HepG2 (cell line): Measurements from ENCODE around the gene CNPY4. TPM values are rescaled to one million over a fixed set of nuclear protein-coding genes. Genes with fewer than 3 reads are reported as not detected.
A peak's percentile ranks its signal among the peaks of the same experiment; 100 is the strongest.

Experiments
- ADNP ChIP-seq: sonication (generic); formaldehyde crosslinking; IDR thresholded peaks from 2 replicates; pipeline ENCODE4 v1.4.0; 2020; ENCODE audit warnings: missing genetic modification reagents
- ARNT2 ChIP-seq: sonication (generic); formaldehyde crosslinking; IDR thresholded peaks from 2 replicates; pipeline ENCODE4 v1.8.0; 2022; ENCODE audit warnings: mild to moderate bottlenecking, low read depth, missing genetic modification reagents, moderate library complexity
- CC2D1A ChIP-seq: sonication (generic); formaldehyde crosslinking; IDR thresholded peaks from 2 replicates; pipeline ENCODE4 v1.8.1; 2023; ENCODE audit warnings: mild to moderate bottlenecking, missing genetic modification reagents
- ETV5 ChIP-seq: IDR thresholded peaks from 2 replicates; pipeline ENCODE4 v1.6.1; 2018; ENCODE audit warnings: missing biosample characterization, missing genetic modification reagents, inconsistent platforms, borderline replicate concordance
- GPN1 ChIP-seq: sonication (generic); formaldehyde crosslinking; IDR thresholded peaks from 2 replicates; pipeline ENCODE4 v1.5.1; 2020; ENCODE audit warnings: missing genetic modification reagents, borderline replicate concordance
- HMGA1 ChIP-seq: sonication (generic); formaldehyde crosslinking; conservative IDR thresholded peaks from 2 replicates; pipeline ENCODE4 v1.4.0; 2020; ENCODE audit warnings: missing genetic modification reagents
- JUN ChIP-seq: sonication (generic); formaldehyde crosslinking; IDR thresholded peaks from 2 replicates; pipeline ENCODE4 v1.4.0; 2020; ENCODE audit warnings: mild to moderate bottlenecking, missing genetic modification reagents
- MED1 ChIP-seq: sonication (generic); formaldehyde crosslinking; IDR thresholded peaks from 2 replicates; pipeline ENCODE4 v1.4.0; 2020; ENCODE audit warnings: missing genetic modification reagents
- MIER3 ChIP-seq: IDR thresholded peaks from 2 replicates; pipeline ENCODE4 v1.6.1; 2016; ENCODE audit warnings: missing compliant biosample characterization, borderline replicate concordance
- MLLT10 ChIP-seq: sonication (generic); formaldehyde crosslinking; IDR thresholded peaks from 2 replicates; pipeline ENCODE4 v1.4.0; 2020; ENCODE audit warnings: missing genetic modification reagents
- MTA3 ChIP-seq: sonication (generic); formaldehyde crosslinking; IDR thresholded peaks from 2 replicates; pipeline ENCODE4 v1.4.0; 2020; ENCODE audit warnings: missing genetic modification reagents
- MZF1 ChIP-seq: sonication (generic); formaldehyde crosslinking; IDR thresholded peaks from 2 replicates; pipeline ENCODE4 v1.8.1; 2023; ENCODE audit warnings: mild to moderate bottlenecking, missing genetic modification reagents, borderline replicate concordance
- POLR2AphosphoS5 ChIP-seq: IDR thresholded peaks from 2 replicates; pipeline ENCODE4 v1.6.1; 2012; ENCODE audit warnings: low read depth, low read length
- SATB2 ChIP-seq: sonication (generic); formaldehyde crosslinking; IDR thresholded peaks from 2 replicates; pipeline ENCODE4 v1.5.0; 2020; ENCODE audit warnings: missing genetic modification reagents
- TBP ChIP-seq: sonication (generic); formaldehyde crosslinking; IDR thresholded peaks from 2 replicates; pipeline ENCODE4 v1.5.0; 2020; ENCODE audit warnings: missing genetic modification reagents
- ZBTB3 ChIP-seq: sonication (generic); formaldehyde crosslinking; IDR thresholded peaks from 2 replicates; pipeline ENCODE4 v1.4.0; 2020; ENCODE audit warnings: low read depth, mild to moderate bottlenecking, moderate library complexity, missing genetic modification reagents, borderline replicate concordance
- ZBTB38 ChIP-seq: sonication (generic); formaldehyde crosslinking; IDR thresholded peaks from 2 replicates; pipeline ENCODE4 v1.5.1; 2020; ENCODE audit warnings: mild to moderate bottlenecking, missing genetic modification reagents
- ZNF12 ChIP-seq: sonication (generic); formaldehyde crosslinking; IDR thresholded peaks from 2 replicates; pipeline ENCODE4 v1.5.0; 2020; ENCODE audit warnings: missing genetic modification reagents
- ZNF331 ChIP-seq: sonication (generic); formaldehyde crosslinking; IDR thresholded peaks from 2 replicates; pipeline ENCODE4 v1.4.0; 2020; ENCODE audit warnings: missing genetic modification reagents
- polyA plus RNA-seq, 8 experiments: library from polyadenylated mRNA; depleted of rRNA in 3 of 8; stranded (reverse) in 7 of 8; unstranded in 1 of 8; fragments of >200 nt; fragmentation: Illumina TruSeq in 4 of 8; extraction: Trizol in 4 of 8; gene quantifications; 2 replicates each; pipeline versions ENCODE4 v1.2.1 to v1.2.3, GENCODE V29; 2011 to 2016; ENCODE audit warnings: low read depth in 4 of 8, missing spikeins in 1 of 8, mixed read lengths in 1 of 8; ENCODE audit not compliant: insufficient read depth in 1 of 8
- total RNA-seq, 5 experiments: library from RNA; depleted of rRNA; stranded (reverse); fragments of >200 nt; fragmentation: Illumina TruSeq; extraction: Trizol; gene quantifications; 2 replicates each; pipeline ENCODE4 v1.2.3, GENCODE V29; 2016; ENCODE audit warnings: low read depth in 1 of 5
- TF ChIP-seq, protein P1 (sequence below): IDR thresholded peaks from 2 replicates; pipeline ENCODE4 v1.6.1; 2016; ENCODE audit warnings: control low read depth
- TF ChIP-seq, protein P2 (sequence below): sonication (generic); formaldehyde crosslinking; IDR thresholded peaks from 2 replicates; pipeline ENCODE4 v1.4.0; 2020; ENCODE audit warnings: mild to moderate bottlenecking, missing genetic modification reagents
- TF ChIP-seq, protein P3 (sequence below): sonication (generic); formaldehyde crosslinking; IDR thresholded peaks from 2 replicates; pipeline ENCODE4 v1.4.0; 2020; ENCODE audit warnings: mild to moderate bottlenecking, missing genetic modification reagents

Gene CNPY4
- total and polyA plus RNA-seq, 2 of the 13 experiments (the other 11 are each of a cell fraction or from before 2014, with no cell fraction given): 6.2 to 12.7 TPM

DNA sequence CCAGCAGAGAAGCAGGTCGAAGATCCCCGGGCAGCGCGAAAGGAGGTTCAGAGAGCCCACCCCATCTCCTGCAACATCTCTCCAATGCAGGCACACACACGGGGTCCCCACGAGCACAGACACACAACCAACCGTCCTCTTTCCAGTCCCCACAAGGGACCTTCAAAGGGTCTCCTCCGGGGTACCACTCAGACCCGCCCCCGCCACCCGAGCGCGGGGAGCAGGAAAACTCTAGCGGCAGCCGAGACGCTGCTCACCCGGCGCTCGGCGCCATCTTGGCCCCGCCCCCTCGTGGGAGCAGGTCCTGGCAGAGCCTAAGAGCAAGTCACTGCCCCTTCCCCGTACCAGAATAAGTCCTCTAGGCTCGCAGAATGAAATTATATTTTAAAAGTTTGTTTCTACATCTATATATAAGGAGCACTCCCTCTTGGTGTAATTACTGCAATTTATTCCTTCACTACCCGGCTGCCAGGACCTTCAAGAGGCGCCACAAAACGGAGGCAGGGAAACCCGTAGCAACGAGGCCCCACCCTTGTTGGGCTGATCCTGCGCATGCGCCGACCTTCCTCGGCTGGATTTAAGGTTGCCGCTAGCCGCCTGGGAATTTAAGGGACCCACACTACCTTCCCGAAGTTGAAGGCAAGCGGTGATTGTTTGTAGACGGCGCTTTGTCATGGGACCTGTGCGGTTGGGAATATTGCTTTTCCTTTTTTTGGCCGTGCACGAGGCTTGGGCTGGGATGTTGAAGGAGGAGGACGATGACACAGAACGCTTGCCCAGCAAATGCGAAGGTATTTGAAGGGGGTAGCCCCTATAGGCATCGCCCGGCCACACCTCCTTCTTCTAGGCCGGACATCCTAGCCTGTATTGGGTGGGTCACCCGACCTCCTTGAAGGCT lies at the start of gene CNPY4, which contains the start of gene TAF6 (continued):
- no peak for TF ChIP-seq CC2D1A (CRISPR knock-in tag)
- peak; percentile 88; the same call in 1 of the 2 replicates for TF ChIP-seq SATB2 (CRISPR knock-in tag)
- peak; percentile 72 for TF ChIP-seq POLR2AphosphoS5
- TF ChIP-seq JUN (CRISPR knock-in tag): no peak
- TF ChIP-seq, protein P1, sequence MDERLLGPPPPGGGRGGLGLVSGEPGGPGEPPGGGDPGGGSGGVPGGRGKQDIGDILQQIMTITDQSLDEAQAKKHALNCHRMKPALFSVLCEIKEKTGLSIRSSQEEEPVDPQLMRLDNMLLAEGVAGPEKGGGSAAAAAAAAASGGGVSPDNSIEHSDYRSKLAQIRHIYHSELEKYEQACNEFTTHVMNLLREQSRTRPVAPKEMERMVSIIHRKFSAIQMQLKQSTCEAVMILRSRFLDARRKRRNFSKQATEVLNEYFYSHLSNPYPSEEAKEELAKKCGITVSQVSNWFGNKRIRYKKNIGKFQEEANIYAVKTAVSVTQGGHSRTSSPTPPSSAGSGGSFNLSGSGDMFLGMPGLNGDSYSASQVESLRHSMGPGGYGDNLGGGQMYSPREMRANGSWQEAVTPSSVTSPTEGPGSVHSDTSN (CRISPR knock-in tag): no peak
- TF ChIP-seq ZNF12: no peak
- TF ChIP-seq HMGA1 (CRISPR knock-in tag): no peak
- TF ChIP-seq MZF1 (CRISPR knock-in tag): no peak
- no peak for TF ChIP-seq ZNF331 (CRISPR knock-in tag)
- no peak for TF ChIP-seq MTA3 (CRISPR knock-in tag)
- no peak for TF ChIP-seq ZBTB3
- no peak for TF ChIP-seq ADNP
- TF ChIP-seq MED1 (CRISPR knock-in tag): peak; percentile 55
- no peak for TF ChIP-seq ETV5
- TF ChIP-seq MIER3 (CRISPR knock-in tag): no peak
- TF ChIP-seq, protein P2, sequence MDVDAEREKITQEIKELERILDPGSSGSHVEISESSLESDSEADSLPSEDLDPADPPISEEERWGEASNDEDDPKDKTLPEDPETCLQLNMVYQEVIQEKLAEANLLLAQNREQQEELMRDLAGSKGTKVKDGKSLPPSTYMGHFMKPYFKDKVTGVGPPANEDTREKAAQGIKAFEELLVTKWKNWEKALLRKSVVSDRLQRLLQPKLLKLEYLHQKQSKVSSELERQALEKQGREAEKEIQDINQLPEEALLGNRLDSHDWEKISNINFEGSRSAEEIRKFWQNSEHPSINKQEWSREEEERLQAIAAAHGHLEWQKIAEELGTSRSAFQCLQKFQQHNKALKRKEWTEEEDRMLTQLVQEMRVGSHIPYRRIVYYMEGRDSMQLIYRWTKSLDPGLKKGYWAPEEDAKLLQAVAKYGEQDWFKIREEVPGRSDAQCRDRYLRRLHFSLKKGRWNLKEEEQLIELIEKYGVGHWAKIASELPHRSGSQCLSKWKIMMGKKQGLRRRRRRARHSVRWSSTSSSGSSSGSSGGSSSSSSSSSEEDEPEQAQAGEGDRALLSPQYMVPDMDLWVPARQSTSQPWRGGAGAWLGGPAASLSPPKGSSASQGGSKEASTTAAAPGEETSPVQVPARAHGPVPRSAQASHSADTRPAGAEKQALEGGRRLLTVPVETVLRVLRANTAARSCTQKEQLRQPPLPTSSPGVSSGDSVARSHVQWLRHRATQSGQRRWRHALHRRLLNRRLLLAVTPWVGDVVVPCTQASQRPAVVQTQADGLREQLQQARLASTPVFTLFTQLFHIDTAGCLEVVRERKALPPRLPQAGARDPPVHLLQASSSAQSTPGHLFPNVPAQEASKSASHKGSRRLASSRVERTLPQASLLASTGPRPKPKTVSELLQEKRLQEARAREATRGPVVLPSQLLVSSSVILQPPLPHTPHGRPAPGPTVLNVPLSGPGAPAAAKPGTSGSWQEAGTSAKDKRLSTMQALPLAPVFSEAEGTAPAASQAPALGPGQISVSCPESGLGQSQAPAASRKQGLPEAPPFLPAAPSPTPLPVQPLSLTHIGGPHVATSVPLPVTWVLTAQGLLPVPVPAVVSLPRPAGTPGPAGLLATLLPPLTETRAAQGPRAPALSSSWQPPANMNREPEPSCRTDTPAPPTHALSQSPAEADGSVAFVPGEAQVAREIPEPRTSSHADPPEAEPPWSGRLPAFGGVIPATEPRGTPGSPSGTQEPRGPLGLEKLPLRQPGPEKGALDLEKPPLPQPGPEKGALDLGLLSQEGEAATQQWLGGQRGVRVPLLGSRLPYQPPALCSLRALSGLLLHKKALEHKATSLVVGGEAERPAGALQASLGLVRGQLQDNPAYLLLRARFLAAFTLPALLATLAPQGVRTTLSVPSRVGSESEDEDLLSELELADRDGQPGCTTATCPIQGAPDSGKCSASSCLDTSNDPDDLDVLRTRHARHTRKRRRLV (CRISPR knock-in tag): peak; percentile 67; the same call in 1 of the 2 replicates
- TF ChIP-seq TBP (CRISPR knock-in tag): no peak
- no peak for TF ChIP-seq GPN1 (CRISPR knock-in tag)
- peak; percentile 46; the same call in 1 of the 2 replicates for TF ChIP-seq ZBTB38 (CRISPR knock-in tag)
- TF ChIP-seq, protein P3, sequence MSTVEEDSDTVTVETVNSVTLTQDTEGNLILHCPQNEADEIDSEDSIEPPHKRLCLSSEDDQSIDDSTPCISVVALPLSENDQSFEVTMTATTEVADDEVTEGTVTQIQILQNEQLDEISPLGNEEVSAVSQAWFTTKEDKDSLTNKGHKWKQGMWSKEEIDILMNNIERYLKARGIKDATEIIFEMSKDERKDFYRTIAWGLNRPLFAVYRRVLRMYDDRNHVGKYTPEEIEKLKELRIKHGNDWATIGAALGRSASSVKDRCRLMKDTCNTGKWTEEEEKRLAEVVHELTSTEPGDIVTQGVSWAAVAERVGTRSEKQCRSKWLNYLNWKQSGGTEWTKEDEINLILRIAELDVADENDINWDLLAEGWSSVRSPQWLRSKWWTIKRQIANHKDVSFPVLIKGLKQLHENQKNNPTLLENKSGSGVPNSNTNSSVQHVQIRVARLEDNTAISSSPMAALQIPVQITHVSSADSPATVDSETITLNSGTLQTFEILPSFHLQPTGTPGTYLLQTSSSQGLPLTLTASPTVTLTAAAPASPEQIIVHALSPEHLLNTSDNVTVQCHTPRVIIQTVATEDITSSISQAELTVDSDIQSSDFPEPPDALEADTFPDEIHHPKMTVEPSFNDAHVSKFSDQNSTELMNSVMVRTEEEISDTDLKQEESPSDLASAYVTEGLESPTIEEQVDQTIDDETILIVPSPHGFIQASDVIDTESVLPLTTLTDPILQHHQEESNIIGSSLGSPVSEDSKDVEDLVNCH (CRISPR knock-in tag): no peak
- no peak for TF ChIP-seq MLLT10 (CRISPR knock-in tag)
- TF ChIP-seq ARNT2 (CRISPR knock-in tag): no peak
